ENCODE data around the gene SERPINB5.

SERPINB5 gene

GRCh38 chr18:63470751-63471150 lies 6.0 kb upstream of the SERPINB5 start:
- no peak for DNase-seq (ENCODE audit: low read depth)

- DNase-seq (ENCODE audit: low read depth): no peak
These were observed 4.4 kb upstream of the SERPINB5 start for GRCh38 chr18:63472380-63472779.

DNA sequence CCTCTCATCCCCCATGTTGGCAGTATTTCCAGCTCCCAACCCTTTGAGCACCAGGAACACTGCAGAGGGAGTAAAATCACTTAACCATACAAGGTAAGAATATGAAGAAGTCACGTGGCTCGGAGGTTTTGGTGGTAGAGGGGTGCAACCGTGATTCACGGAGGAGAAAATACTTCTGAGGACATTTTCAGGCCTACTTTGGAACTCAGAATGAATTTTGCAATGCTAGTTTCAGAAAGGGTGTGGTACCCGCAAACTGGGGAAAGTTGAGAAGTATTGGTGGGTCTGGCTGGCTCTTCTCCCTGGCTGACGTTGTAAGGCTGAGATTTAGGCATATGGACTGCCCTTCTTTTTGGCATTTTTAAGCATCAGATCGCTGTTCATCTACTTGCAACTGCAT lies 442 bp downstream of the SERPINB5 start:
- DNase-seq (ENCODE audit: low read depth): no peak

GRCh38 chr18:63477968-63478367 lies 1.2 kb downstream of the SERPINB5 start:
- no peak for DNase-seq (ENCODE audit: low read depth)

- DNase-seq (ENCODE audit: low read depth): no peak
These were observed 3.1 kb downstream of the SERPINB5 start for GRCh38 chr18:63479826-63480225.

DNA sequence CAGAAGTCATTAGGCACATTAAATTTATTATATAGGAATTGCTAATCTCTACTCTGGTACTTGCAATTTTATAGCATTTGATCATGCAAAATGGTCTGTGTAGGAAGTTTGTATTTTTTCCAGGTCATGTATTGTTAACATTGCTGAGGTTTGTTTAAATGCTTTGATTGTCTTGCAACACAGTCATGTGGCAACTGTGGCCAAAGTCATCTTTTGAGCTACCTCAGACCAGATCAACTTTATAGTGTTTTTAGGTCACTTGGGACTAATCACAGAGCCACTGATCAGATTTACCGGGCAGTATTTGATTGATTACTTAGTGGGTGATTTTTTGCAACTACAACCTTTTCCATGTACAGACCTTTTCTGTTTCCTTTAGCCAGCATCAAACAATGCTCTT lies 3.7 kb downstream of the SERPINB5 start:
- no peak for DNase-seq (ENCODE audit: low read depth)

DNA sequence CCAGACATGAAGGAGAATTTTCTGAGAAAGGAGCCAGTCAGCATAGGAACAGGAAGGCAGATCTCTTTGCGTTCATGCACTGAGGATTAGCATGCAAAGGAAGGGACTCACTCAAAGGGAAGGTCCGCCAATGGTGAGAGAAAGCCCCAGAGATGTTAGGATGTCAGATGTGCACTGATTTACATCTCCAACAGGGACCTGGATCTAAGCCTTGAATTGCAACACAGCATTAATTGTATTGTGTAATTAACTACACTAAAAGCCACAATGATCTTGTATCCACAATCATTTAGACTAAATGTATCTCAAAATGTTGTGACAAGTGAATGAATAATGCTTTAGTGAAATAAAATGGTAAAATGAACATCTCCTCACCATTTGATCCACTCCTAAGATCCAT lies 4.2 kb downstream of the SERPINB5 start:
- no peak for DNase-seq (ENCODE audit: low read depth)

GRCh38 chr18:63487676-63488075 lies 10.9 kb downstream of the SERPINB5 start:
- no peak for DNase-seq (ENCODE audit: low read depth)

DNA sequence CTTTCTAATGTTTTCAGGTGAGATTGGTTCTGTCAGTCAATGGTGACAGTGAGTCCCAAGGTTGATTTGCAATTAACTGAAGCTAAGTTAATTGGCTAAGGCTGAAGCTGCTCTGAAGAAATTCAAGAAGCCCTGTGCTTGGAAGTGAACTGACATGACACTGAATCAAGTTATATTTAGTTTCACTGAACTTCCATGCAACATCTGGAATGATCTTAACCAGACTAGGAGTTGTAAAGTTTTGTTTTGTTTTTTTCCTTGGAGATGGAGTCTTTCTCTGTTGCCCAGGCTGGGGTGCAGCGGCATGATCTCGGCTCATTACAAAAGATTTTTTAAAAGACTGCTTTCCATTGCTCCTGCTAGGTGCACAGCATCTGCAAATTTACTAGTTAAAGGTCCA lies 11.4 kb downstream of the SERPINB5 start:
- DNase-seq (ENCODE audit: low read depth): no peak

GRCh38 chr18:63492851-63493250 lies 16.1 kb downstream of the SERPINB5 start:
- DNase-seq (ENCODE audit: low read depth): no peak

DNA sequence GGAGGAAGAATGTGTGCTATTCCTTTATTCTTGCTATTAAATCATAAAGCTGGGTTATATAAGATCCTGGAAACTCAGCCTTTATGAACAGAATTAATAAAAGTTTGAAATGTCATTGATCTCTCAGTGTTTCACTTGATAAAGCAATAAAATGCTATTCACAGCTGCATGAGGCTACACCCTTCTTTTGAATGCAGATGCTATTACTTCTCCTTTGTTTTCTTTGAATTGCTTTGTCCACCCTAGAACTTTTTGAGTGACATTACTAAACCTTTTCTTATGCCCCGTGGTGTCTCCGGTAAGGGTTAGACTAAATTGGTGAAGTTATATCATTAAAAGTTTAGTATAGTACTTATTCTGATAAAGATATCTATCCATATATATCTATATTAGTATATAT lies 18.9 kb downstream of the SERPINB5 start:
- no peak for DNase-seq (ENCODE audit: low read depth)

GRCh38 chr18:63505566-63506335 lies 29.0 kb downstream of the SERPINB5 start:
- DNase-seq (ENCODE audit: low read depth): peak; percentile 12

- no peak for DNase-seq (ENCODE audit: low read depth)
These were observed 29.5 kb downstream of the SERPINB5 start for GRCh38 chr18:63506336-63506646.

- DNase-seq (ENCODE audit: low read depth): no peak
These were observed 31.8 kb downstream of the SERPINB5 start for GRCh38 chr18:63508596-63508995.

GRCh38 chr18:63511285-63511684 lies 34.5 kb downstream of the SERPINB5 start:
- no peak for DNase-seq (ENCODE audit: low read depth)

- DNase-seq (ENCODE audit: low read depth): no peak
These were observed 37.6 kb downstream of the SERPINB5 start for GRCh38 chr18:63514326-63514725.

DNA sequence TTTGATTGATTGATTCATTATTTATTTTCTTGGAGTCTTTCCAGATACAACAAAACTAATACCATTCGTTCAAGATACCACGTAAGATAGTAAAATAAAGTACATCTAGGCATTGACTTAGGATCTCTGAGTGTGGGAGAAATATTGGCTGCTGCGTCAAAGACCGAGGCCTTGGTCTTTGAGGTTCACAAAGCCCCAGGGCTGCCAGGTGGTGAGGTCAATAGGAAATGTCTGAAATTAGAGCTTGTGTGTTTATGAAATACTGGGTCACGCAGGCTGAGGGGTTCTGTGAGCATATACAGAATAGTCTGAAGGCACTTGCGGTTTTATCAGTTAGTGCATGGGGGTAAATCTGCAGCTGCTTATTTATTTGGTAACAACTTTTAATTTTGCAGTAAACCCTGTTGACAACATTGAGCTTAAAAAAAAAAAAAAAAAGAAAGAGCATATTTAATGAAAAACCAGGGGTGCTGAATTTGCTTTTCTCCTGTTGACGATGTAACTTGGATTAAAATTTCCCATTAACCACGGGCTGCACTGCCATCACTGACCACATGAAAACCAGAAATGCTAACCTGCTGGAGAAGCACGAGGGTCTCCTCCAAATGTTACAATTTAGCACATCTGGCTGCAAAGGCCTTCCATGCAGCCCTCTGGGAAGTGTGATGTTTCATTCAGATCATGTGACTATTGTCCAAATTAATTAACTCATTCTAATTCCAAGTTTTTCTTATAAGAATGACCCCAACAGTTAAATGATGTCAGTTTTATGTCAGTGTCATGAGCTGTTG lies 38.3 kb downstream of the SERPINB5 start:
- DNase-seq (ENCODE audit: low read depth): no peak

DNA sequence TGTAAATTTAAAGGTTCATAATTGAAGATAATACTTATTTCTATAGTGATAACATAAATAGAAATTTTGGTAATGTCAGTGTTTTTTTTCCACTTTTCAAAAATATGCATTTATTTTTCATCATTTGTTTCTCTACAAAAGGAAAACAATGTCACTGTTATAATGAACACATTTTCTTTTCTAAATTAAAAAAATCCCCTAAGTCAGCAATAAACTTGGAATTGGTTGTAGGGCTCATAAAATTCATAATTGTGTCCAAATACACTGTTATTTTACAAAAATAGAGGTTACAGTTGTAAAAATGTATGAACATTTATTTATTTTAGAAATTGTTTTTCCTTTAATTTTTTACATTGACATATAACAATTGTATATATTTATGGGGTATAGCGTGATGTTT lies 39.0 kb downstream of the SERPINB5 start:
- DNase-seq (ENCODE audit: low read depth): no peak

GRCh38 chr18:63518178-63519012 lies 41.6 kb downstream of the SERPINB5 start:
- DNase-seq (ENCODE audit: low read depth): peak; percentile 50

GRCh38 chr18:63520053-63520685 lies 43.4 kb downstream of the SERPINB5 start:
- no peak for DNase-seq (ENCODE audit: low read depth)

- no peak for DNase-seq (ENCODE audit: low read depth)
These were observed 46.9 kb downstream of the SERPINB5 start for GRCh38 chr18:63523660-63524059.

DNA sequence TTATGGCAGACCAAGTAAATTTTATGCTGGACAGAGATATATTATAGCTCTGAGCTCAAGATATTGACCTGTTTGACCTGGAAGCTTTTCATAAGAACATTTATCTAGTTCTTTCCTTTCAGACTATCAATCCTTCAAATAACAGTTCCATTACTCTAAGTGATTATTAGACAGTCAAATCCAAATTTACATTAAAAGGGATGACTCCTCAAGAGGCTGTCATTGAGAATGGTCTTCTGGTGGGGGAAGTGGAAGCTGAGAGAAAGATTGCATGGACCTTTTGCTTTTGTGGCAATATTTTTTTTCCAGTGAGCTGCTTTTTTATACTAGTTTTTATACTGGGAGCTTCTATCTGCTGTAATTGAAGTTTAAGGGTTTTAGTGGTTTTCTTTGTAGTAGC lies 50.5 kb downstream of the SERPINB5 start:
- DNase-seq (ENCODE audit: low read depth): no peak

Data from activated T-cell treated with anti-CD3 and anti-CD28 coated beads for 24 hours (primary cell).